HG02798 (cell line): ENCODE results near the gene OR52W1.
"Not testable (repeated sequence)": the region's sequence is repeated elsewhere in the genome, so short reads cannot be mapped to it uniquely, and the experiment has no call there.

Source experiments
- ATAC-seq: cut with Tn5 transposase; IDR thresholded peaks from one replicate; pipeline ENCODE4 v1.9.1; 2021; ENCODE audit warnings: mild to moderate bottlenecking; ENCODE audit not compliant: unreplicated experiment, poor library complexity

The OR52W1 gene

DNA sequence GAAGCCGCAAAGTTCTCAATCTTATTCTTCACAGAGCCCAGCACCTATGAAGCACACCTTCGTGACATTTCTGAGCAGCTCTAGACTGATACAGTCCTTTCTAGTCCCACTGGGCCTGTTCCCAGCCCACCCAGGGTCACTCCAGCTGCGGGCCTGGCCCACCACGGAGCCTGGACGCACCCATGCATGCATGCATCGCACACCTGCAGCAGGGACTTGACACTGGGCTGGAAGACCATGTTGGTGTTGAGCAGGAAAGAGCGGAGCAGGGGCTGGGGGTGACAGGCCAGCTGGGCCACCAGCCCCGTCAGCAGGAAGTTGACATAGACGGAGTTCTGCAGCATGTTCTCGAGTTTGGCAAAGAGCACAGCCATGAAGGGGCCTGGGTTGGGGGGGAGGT lies 15.5 kb downstream of the OR52W1 start:
- no peak for ATAC-seq

DNA sequence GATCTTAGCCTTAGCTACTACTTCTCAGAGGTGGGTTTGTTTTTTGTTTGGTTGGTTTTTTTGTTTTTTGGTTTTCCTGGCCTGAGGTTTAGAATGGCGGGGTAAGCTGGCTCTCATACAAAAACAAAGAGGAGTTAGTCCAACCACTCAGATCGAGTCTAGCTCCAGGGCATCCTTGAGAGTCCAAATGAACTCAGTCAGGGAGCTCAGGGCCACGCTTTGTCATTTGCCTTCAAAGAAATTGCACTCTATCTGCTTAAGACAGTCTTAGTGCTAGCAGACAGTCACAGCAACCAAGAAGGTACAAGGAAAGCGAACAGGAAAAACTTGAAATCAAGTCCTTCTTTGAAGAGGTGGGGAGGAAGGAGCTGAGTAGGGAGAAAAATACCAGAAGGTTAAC lies 17.5 kb downstream of the OR52W1 start:
- ATAC-seq = no peak

DNA sequence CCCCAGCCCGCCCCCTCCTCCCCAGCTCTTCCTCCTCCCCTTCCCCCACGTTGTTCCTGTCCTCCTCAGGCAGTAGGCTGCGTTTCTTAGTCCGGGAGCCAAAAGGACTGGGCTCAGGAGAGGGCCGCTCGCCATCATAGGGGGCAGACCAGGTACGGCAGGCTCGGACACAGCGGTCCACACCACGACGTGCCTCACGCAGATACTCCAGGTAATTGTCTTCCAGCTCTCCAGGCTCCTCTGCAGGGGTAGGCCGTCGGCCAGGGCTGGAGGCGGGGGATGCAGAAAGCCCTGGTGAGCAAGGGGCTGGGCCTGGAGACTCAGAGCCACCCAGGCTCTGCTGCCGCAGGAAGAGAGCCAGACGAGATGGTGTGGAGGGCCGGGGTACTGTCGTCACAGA lies 18.7 kb downstream of the OR52W1 start:
- ATAC-seq = no peak

DNA sequence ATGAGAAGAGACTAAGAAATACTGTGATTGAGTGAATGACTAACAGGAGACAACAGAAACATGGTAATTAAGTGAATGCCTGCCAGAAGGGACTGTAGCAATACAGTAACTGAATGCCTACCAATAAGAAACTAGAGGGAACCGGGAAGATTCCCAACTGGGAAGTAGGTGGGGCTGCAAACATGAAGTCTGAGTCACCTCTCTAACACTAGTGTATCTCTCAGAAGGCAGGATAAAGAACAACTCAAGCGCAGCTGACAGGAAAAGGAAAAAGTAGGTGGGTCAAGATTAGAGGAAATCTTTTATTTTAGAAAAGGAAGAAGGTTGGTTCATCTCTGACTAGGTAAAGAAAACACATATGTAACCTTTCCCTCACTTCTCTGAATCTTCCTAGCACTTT lies 20.3 kb downstream of the OR52W1 start:
- no peak for ATAC-seq

DNA sequence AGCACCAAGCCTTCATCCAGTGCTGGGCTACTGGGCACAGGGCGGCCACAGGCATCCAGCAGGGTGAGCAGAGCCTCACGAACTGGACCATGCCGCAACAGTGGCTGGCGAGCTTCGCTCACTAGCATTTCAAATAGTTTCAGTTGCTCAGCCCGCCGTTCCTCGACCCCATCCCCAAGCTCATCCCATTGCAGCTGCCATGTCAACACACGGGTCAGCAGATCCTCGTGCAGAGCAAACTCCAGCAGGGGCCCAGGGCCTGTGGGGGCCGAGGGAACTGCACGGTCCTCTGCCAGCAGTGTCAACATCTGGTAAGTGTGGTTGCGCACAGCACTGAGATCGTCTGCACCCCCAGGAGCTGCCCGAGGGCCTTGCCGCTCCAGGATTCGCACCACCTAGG lies 24.8 kb downstream of the OR52W1 start:
- ATAC-seq = no peak

DNA sequence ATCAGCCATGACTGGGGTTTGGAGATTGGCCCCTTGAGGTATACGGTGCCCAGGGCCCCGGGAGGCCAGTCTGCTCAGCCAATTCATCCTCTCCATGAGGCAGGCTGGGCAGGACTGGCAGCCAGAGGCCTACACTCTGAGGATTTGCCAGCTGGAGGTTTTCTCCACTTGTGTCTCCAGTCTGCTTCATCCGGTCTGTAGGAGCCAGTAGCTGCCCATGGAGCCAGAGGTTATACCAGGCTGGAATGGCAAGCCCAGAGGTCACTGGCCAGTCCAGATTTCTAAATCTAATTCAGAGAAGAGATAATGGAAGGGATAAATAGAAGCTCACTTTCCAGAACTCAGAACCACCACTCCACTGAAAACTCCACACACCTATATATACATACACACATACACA lies 25.4 kb downstream of the OR52W1 start:
- ATAC-seq = no peak

DNA sequence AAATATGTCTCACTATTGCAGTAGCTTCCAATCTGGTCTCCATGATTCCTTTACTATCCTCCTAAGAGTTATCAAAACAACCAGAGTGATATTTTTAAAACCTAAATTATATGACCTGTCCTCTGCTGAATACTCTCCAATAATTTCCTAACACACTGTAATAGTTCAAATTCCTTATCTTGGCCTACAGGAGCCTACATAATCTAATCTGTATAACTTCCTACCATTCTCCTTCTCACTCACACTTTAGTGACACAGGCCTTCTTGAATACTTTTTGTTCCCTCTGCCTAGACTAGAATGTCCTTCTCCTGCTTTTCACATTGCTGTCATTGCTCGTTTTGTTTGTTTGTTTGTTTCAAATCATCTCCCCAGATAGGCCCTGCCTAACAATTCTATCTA lies 26.0 kb downstream of the OR52W1 start:
- ATAC-seq = no peak

DNA sequence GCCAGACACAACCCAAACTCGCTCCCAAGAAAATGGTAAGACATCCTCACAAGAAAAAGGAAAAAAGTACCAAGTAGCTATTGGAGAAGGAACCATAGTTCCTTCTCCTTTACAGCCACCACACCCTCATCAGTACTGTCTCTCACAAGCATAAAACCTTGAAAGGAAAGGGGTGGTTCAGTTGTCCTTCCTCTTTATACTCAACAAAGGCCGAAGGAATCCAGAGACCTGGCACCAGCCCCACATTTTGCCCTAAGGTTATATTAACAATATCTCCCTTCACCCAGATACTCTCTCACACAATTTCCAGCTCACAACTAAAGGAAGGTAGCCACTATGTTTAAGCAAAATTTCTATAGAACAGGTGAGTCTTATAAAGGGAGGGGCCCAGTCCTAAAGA lies 26.9 kb downstream of the OR52W1 start:
- ATAC-seq = no peak

DNA sequence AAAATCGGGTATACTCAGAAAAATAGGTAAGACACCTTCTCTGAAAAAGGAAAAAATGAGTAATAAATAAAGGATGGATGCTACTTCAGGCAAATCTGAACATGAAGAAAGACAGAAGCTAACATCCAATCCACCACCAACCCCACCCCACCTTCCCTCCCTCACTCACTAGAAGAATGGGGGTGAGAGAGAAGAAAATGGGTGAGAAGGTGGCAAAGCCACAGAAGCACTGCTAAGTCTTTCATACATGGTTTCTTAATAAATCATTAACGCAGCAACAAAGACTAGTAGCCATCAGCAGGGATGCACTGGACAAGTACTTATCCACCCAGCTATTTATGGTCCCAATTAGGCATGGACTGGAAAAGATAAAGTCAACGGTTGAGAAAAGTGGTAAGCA lies 29.5 kb downstream of the OR52W1 start:
- no peak for ATAC-seq

DNA sequence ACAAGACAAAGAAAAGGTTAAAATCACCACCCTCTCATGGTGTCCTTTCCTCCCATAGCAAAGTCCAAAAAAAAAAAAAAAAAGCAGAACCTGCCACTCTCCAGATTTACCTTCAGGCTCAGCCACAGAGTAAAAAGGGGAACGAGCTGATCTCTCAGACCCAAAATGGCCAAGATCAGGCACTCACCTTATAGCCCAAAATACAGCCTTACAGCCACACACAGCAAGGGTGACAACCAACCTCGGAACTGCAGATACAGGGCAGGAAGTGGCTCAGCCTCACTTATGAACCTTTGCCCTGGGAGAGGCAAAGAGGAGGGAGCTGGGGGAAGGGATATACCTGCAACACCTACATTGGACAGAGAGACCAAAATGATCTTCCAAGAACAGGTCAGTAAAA lies 30.9 kb downstream of the OR52W1 start:
- no peak for ATAC-seq

DNA sequence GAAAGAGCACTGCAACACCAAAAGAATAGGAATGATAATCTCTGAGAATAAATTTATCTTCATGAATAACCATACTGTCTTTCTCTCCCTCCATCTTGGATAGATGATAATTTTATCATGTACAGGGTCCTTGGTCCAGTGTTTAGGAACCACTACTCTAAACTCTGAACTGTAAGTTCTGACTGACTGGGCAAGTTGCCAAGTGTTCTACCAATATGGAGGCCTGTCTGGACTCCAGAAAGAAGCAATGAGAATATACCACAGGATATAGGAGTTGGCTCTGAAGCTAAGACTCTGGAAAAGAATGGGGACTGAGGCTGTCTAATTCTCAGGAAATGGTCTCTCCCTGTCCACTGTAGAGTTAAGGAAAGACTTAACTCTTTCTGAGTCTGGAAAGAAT lies 33.9 kb downstream of the OR52W1 start:
- ATAC-seq = no peak

DNA sequence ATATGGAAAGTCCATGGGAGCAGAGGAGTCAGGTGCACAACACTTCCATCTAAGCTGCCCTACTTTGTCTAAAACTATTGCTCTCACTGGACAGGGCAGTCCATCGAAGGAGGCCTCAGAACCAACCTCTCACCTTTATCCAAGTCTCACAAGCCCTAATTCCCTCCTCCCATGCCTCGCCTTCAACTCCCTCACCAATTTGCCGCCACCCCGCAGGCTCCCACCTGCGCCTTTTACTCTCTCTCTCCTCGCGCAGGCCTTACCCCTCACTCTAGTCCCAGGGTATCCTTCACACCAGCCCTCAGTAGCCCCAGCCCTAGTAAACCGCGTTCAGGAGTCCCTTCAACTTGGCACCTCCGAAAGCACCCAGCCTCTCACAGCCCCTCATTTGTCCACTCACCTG lies 35.0 kb downstream of the OR52W1 start:
- ATAC-seq = no peak

DNA sequence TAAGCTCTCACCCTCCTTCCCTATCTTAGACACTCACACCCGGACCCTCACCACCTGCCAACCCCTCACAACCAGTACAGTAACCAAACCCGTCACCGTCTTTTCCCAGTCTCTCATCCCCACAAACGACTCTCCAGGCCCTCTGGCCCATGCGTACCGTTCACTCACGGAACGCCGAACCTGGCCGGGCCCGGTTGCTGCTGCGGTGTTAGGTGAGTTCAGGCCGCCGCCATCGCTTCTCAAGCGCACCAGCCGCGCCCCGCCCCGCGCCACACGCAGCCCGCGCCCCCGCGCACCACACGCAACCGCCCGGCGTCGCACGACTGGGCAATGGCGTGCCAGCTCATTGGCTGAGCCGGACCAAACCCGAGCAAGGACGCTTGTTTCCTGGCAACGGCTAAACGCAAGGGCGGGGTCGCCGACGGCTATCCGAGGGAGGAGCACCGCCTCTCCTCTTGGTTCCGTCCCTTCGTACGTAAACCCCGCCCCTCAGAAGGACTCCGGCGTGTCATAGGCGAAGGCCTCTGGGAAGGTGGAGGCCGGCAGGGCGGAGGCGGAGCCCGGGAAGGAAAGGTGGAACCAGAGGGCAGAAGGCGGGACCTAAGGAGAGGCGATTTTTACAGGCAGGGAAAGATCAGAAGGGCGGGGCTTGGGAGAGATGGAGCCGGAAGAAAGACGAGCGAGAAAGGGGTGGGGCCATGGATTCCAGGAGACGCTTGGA lies 35.5 kb downstream of the OR52W1 start, which contains the start of gene FHIP1B:
FHIP1B (minus strand) TSS at position 250 of the 721 bp plus-strand sequence. CDS start 10,120 bp downstream, outside the sequence.
- ATAC-seq = peak; percentile 96

DNA sequence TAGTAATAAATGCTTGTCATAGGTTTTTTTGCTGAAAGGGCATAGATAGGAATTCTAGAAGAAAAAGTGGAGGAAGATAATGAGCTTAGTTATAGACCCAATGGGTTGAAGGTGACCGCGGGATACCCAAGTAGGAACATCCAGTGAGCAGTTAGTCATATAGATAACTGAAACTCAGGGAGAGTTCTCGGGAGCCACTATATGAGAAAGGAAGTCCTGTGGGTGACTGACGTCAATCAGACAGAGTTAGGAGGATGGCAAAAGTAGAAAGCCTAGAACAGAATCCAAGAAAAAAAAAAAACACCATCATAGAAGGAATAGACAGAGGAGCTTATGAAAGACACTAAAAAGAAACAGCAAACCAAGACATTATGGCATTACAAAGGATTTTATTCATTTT lies 38.2 kb downstream of the OR52W1 start:
- no peak for ATAC-seq

DNA sequence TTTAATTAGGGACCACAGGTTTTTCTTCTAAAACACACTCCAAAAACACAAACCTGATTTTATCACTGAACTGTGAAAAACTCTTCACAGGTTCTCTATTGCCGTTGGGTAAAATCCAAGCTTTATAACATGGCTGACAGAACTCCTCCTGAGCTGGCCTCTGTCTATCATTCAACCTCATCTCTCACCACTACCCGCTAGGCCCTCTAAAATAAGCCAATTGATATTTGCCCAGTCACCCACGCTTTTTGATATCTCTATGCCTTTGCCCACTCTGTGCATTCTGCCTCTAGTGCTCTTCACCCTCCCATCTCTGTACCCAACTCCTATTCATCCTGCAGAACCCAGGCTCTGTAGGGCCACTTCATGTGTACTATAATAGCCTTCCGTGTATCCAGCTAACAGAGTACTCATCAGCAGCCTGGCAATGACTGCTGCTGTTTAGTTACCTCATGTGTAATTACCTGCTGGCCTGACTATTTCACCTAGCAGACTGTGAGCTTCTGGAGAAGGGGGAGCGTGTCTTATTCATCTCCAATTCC lies 38.8 kb downstream of the OR52W1 start:
- ATAC-seq = no peak

DNA sequence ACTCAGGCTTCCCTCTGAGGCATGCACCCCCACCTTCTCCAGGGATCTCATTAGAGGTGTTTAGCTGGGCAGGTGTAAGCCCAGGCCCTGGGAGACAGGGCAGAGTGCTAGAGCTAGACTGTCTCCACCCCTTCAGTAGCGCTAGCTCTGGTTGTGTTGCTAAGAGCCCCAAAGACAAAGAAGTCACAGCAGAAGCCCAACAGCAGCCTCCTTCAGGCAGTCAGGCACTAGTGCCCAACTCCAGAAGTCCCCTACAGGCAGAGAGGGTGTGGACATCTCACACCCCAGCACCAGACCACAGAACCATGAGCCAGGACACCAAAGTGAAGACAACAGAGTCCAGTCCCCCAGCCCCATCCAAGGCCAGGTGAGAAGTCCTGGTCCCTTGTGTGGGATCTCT lies 39.9 kb downstream of the OR52W1 start, which contains the start of gene CNGA4:
CNGA4 (plus strand) TSS at position 188 of the 400 bp plus-strand sequence; CDS start at position 306, 118 bp downstream.
- ATAC-seq = no peak

DNA sequence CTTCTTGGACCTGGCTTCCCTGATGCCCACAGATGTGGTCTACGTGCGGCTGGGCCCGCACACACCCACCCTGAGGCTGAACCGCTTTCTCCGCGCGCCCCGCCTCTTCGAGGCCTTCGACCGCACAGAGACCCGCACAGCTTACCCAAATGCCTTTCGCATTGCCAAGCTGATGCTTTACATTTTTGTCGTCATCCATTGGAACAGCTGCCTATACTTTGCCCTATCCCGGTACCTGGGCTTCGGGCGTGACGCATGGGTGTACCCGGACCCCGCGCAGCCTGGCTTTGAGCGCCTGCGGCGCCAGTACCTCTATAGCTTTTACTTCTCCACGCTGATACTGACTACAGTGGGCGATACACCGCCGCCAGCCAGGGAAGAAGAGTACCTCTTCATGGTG lies 41.1 kb downstream of the OR52W1 start:
- no peak for ATAC-seq

DNA sequence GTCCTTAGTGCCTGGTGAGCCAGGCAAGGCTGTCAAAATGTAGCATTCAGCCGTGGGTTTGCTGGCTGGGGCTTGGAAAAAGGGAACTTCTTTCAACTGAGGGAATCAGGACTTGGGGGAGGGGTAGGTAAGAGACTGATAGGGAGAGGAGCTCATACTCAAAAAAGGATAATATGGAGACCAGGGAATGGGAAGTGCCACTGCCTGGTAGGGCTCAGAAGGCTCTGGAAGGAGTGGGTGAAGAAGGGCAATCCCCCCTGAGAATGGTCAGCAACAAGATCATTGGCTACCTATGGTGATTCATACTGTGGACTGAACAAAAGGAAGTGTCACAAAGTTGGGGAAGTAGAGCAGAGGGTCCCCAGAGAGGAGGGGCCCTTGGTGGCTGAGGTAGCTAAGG lies 41.8 kb downstream of the OR52W1 start:
- no peak for ATAC-seq

DNA sequence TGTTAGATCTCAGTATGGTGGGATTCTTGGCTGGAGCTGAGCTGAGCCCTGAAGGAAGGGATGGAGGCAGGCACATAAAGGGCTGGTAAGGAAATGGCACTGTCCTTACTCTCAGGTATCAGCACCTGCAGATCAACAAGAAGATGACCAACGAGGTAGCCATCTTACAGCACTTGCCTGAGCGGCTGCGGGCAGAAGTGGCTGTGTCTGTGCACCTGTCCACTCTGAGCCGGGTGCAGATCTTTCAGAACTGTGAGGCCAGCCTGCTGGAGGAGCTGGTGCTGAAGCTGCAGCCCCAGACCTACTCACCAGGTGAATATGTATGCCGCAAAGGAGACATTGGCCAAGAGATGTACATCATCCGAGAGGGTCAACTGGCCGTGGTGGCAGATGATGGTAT lies 42.3 kb downstream of the OR52W1 start:
- no peak for ATAC-seq

DNA sequence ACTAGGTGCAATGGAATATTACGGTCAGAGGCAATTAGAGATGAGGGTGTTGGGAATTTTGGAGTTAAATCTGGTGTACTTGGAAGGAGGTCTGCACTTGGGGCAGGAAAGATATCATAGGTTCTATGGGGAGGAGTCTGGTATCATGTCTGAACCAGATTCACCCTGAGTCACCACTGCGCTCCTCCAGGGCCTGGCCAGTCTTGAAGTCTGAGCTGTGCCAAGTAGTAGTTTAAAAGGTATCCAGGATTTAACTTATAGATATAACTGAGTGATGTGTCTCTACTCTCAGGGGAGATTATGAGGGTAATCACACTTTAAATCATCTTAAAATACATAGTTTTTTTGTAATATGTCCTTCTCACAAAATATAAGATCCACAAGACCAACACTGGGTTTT lies 46.5 kb downstream of the OR52W1 start:
- ATAC-seq = no peak

DNA sequence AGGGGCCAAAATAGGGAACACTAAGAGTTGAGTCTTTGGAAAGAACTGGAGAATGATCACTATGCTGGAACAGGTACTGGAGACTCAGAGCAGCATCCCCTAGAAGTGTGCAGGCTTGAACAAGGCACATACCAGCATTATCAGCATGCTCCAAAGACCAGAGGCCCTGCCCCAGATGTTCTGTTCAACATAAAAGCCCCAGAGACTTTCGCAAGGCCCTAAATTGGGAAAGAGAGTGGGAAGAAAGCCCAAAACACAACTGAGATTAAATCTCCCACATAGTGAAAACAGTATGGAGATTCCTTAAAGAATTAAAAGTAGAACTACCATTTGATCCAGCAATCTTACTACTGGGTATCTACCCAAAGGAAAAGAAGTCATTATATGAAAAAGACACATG lies 49.2 kb downstream of the OR52W1 start:
- no peak for ATAC-seq

DNA sequence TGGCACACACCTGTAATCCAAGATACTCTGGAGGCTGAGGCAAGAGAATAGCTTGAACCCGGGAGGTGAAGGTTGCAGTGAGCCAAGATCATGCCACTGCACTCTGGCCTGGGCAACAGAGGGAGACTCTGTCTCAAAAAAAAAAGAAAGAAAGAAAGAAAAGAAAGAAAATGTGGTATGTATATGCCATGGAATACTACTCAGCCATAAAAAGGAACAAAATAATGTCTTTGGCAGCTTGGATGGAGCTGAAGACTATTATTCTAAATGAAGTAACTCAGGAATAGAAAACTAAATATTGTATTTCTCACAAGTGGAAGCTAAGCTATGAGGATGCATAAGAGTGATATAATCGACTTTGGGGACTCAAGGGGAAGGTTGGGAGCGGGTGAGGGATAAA lies 49.9 kb downstream of the OR52W1 start:
- not testable (repeated sequence) for ATAC-seq
